ENCODE data around the gene TRIP11. TPM values are rescaled to one million over a fixed set of nuclear protein-coding genes. Genes with fewer than 3 reads are reported as not detected.
A peak's percentile ranks its signal among the peaks of the same experiment; 100 is the strongest.
"Not testable (repeated sequence)": the region's sequence is repeated elsewhere in the genome, so short reads cannot be mapped to it uniquely, and the experiment has no call there.

Gene TRIP11
- 18.8 and 24.1 TPM in 2 replicates for total RNA-seq (2014; rRNA removed; shearing (Covaris generic))
- polyA plus RNA-seq (2015; cell fraction: cytosol; rRNA removed) = 5.0 and 6.4 TPM in 2 replicates
- 5.5 and 5.8 TPM in 2 replicates for polyA plus RNA-seq (2015; cell fraction: nucleus; rRNA removed)

- in situ Hi-C loops (cut with HindIII; ENCODE audit: low pct_unique_long_range_greater_than_20kb, low sequenced_read_pairs) = no loop called here
- DNase-seq (ENCODE audit: low read depth, low spot score) = peak; percentile 90
Measured at GRCh38 chr14:92039719-92040430, at the start of gene TRIP11. TRIP11 (minus strand) TSS chr14:92040059; CDS start chr14:92039685, 374 bp downstream.

- in situ Hi-C loops (cut with HindIII; ENCODE audit: low pct_unique_long_range_greater_than_20kb, low sequenced_read_pairs) = no loop called here
- DNase-seq (ENCODE audit: low read depth, low spot score) = no peak
Measured at GRCh38 chr14:92088494-92088893, 48.6 kb upstream of the TRIP11 start.

DNA sequence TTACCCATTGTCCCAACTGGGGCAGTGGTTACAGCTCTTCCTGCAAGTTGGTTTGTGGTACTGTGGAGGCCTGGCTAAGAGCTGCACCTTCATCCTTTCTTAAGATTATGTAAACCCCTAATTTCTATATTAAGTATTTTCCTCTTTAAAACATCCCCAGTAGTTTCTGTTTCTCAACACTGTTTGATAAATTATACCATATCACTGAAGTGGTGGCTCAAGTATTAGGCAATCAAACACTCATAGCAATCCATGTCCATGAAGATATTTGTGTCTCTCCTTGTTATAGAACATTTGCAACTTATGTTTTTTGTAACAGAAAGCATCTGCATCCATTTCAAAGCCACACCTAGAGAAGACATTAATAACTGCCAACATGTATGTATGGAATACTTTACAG, 34.7 kb upstream of the TRIP11 start:
- in situ Hi-C loops (cut with HindIII; ENCODE audit: low pct_unique_long_range_greater_than_20kb, low sequenced_read_pairs) = no loop called here
- DNase-seq (ENCODE audit: low read depth, low spot score) = no peak

GRCh38 chr14:92058006-92058917, 18.4 kb upstream of the TRIP11 start:
- in situ Hi-C loops (cut with HindIII; ENCODE audit: low pct_unique_long_range_greater_than_20kb, low sequenced_read_pairs) = no loop called here
- no peak for DNase-seq (ENCODE audit: low read depth, low spot score)

GRCh38 chr14:92049781-92050180, 9.9 kb upstream of the TRIP11 start:
- DNase-seq (ENCODE audit: low read depth, low spot score) = no peak
- in situ Hi-C loops (cut with HindIII; ENCODE audit: low pct_unique_long_range_greater_than_20kb, low sequenced_read_pairs) = no loop called here

- in situ Hi-C loops (cut with HindIII; ENCODE audit: low pct_unique_long_range_greater_than_20kb, low sequenced_read_pairs); DNase-seq (ENCODE audit: low read depth, low spot score): not testable (repeated sequence)
Measured at GRCh38 chr14:92049221-92049620, 9.4 kb upstream of the TRIP11 start.

DNA sequence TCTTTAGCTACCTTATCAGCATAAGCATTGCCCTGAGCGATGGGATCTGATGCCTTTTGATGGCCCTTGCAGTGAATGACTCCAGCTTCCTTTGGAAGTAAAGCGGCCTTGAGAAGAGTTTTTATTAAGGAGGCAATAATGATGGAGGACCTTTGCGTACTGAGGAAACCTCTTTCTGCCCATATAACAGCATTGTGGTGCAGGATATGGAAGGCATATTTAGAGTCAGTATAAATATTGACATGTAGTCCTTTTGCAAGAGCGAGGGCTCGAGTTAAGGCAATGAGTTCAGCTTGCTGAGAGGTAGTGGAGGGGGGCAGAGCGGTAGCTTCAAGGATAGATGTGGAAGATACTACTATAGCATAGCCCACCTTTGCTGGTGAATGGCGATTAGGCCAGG, 6.0 kb upstream of the TRIP11 start:
- in situ Hi-C loops (cut with HindIII; ENCODE audit: low pct_unique_long_range_greater_than_20kb, low sequenced_read_pairs); DNase-seq (ENCODE audit: low read depth, low spot score): not testable (repeated sequence)

- in situ Hi-C loops (cut with HindIII; ENCODE audit: low pct_unique_long_range_greater_than_20kb, low sequenced_read_pairs); DNase-seq (ENCODE audit: low read depth, low spot score): not testable (repeated sequence)
Measured at GRCh38 chr14:92041766-92042165, 1.9 kb upstream of the TRIP11 start.

DNA sequence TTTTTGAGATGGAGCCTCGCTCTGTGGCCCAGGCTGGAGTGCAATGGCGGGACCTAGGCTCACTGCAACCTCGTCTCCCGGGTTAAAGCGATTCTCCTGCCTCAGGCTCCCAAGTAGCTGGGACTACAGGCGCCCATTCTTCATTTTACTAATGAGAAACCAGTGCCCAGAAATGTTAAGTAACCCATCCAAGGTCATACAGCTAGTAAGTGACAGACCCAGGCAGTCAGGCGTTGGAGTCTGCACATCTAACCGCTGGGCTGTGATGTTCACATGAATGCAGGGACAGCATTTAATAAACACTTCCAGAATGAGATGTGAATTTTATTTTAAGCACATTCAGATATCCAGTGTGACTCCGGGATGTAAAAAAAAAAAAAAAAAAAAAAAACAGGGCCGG, 1.3 kb upstream of the TRIP11 start:
- DNase-seq (ENCODE audit: low read depth, low spot score) = no peak
- in situ Hi-C loops (cut with HindIII; ENCODE audit: low pct_unique_long_range_greater_than_20kb, low sequenced_read_pairs) = no loop called here

GRCh38 chr14:92040431-92041051, 682 bp upstream of the TRIP11 start:
- peak; percentile 8 for DNase-seq (ENCODE audit: low read depth, low spot score)
- in situ Hi-C loops (cut with HindIII; ENCODE audit: low pct_unique_long_range_greater_than_20kb, low sequenced_read_pairs) = no loop called here

DNA sequence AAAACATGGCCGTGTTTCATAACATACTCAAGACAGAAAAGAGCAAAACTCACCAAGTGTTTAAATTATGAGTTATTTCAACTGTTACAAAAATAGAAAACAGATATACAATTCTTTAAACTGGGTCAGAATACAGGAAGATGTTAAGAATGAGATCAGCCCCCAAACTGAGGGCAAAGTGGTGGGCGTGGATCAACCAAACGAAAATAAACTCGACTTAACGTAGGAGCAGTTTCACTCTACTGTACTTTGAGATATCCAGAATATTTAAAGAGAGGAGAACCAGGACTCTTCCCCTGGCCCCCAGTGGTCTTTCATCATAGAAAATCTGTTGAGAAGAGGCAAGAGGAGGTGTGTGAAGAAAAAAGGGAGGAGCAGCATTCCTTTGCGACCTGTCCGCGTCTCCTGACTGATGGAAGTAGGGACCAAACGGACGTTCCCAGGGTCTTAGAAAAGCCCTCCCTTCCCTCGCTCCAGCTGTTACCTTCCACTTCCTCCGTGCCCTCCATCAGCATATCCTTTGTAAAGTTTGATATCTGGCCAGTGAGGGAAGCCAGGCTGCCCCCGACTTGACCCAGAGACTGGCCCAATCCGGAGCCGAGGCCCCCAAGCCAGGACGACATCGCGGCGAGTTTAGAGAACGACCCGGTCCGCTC, 668 bp downstream of the TRIP11 start:
- in situ Hi-C loops (cut with HindIII; ENCODE audit: low pct_unique_long_range_greater_than_20kb, low sequenced_read_pairs) = no loop called here
- DNase-seq (ENCODE audit: low read depth, low spot score) = peak; percentile 41

DNA sequence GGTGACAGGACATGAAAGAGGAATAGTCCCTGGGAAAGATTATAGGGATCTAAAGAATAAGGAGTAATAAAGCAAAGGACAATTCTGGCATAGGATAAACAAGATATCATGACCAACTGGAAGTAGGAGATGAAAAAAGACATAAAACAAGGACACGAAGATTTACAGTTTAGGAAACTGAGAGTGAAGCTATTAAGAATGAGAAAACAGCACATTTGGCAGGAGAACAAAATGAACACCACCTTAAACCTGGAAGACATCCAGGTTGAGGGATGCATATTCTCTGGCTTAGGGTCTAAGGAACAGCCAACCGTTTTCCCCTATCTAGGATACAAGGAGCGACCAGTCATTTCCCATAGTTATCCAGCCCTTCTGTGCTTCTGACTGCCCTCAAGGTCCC, 1.9 kb downstream of the TRIP11 start:
- in situ Hi-C loops (cut with HindIII; ENCODE audit: low pct_unique_long_range_greater_than_20kb, low sequenced_read_pairs) = no loop called here

GRCh38 chr14:92035890-92036289, 4.0 kb downstream of the TRIP11 start:
- DNase-seq (ENCODE audit: low read depth, low spot score) = no peak
- in situ Hi-C loops (cut with HindIII; ENCODE audit: low pct_unique_long_range_greater_than_20kb, low sequenced_read_pairs) = no loop called here

More for the DNA sequence above, 1.9 kb downstream of the TRIP11 start:
- DNase-seq (ENCODE audit: low read depth, low spot score) = no peak

DNA sequence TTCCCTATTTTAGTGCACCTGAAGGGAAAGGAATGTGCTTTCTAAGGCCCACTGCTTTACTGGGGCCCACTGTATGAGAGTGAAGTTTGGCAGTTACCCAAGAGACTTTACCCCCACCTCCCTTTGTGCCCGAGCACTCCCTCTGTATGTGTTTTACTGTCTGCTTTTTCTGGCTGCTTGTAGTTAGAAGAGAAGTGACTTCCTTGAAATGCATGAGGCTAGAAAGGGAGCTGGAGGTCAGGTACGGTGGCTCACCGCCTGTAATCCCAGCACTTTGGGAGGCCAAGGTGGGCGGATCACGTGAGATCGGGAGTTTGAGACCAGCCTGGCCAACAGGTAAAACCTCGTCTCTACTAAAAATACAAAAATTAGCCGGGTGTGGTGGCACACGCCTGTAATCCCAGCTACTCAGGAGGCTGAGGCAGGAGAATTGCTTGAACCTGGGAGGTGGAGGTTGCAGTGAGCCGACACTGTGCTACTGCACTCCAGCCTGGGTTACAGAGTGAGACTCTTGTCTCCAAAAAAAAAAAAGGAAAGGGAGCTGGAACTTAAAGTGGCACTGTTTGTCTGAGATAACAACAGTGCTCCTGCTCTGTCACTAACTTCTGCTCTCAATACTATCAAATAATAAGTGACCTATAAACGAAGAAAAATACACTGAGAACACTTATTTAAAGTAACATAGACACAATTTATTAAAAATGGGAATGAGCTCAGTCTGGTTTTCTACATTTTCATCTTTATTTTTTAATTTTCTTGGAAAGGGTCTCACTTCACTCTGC, 5.8 kb downstream of the TRIP11 start:
- no peak for DNase-seq (ENCODE audit: low read depth, low spot score)
- in situ Hi-C loops (cut with HindIII; ENCODE audit: low pct_unique_long_range_greater_than_20kb, low sequenced_read_pairs) = no loop called here

DNA sequence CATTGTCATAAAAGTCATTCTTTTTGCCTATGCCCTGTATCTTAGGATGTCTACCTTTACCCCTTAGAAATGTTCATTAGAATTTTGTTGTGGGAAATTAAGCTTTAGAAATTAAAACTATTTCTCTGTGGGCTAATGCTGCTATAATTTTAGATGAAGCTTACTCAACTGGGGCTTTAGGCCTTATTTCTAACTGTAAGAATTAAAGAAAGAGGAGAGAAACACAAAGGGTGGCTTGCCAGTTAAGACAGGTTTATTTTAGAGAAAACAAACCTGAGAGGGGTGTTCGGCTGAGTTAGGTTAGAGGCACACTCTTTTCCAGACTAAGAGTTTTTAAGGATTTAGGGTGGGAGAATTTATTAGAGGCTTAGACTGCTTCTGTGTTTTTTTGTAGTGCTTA, 6.4 kb downstream of the TRIP11 start:
- in situ Hi-C loops (cut with HindIII; ENCODE audit: low pct_unique_long_range_greater_than_20kb, low sequenced_read_pairs) = no loop called here

DNA sequence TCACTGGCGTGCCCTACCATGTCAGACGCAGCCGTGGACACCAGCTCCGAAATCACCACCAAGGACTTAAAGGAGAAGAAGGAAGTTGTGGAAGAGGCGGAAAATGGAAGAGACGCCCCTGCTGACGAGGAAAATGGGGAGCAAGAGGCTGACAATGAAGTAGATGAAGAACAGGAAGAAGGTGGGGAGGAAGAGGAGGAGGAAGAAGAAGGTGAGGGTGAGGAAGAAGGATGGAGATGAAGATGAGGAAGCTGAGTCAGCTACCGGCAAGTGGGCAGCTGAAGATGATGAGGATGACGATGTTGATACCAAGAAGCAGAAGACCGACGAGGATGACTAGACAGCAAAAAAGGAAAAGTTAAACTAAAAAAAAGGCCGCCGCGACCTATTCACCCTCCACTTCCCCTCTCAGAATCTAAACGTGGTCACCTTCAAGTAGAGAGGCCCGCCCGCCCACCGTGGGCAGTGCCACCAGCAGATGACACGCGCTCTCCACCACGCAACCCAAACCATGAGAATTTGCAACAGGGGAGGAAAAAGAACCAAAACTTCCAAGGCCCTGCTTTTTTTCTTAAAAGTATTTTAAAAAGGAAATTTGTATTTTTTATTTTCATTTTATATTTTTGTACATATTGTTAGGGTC, 13.2 kb downstream of the TRIP11 start:
- DNase-seq (ENCODE audit: low read depth, low spot score) = no peak
- in situ Hi-C loops (cut with HindIII; ENCODE audit: low pct_unique_long_range_greater_than_20kb, low sequenced_read_pairs) = no loop called here

More for the DNA sequence above, 6.4 kb downstream of the TRIP11 start:
- no peak for DNase-seq (ENCODE audit: low read depth, low spot score)
